Measurements from ENCODE around the gene DCLRE1B. TPM values are rescaled to one million over a fixed set of nuclear protein-coding genes. Genes with fewer than 3 reads are reported as not detected.
A peak's percentile ranks its signal among the peaks of the same experiment; 100 is the strongest.

The DCLRE1B gene
- total and polyA plus RNA-seq, 9 of the 15 experiments (the other 6 are each of a cell fraction or from before 2014, with no cell fraction given) = 10.6 to 28.8 (median 17.2) TPM

- TF ChIP-seq SRF (CRISPR knock-in tag; IDR thresholded peaks at IDR 0.05) (no peak), TAF7 (tag; IDR thresholded peaks at IDR 0.05) (no peak), CREB1 (IDR thresholded peaks at IDR 0.05) (peak; percentile 29; the same call in 1 of the 2 replicates), CREB1 (CRISPR knock-in tag; IDR thresholded peaks at IDR 0.05) (peak; percentile 53; the same call in 1 of the 2 replicates), CHCHD3 (CRISPR knock-in tag; IDR thresholded peaks at IDR 0.05) (no peak), ZNF589 (CRISPR knock-in tag; IDR thresholded peaks at IDR 0.05; ENCODE audit: low read depth) (peak; percentile 81; the same call in 1 of the 2 replicates), TAL1 (IDR thresholded peaks at IDR 0.05) (no peak), HMG20A (CRISPR knock-in tag; conservative IDR thresholded peaks at IDR 0.05) (no peak), ATF2 (CRISPR knock-in tag; IDR thresholded peaks at IDR 0.05) (peak; percentile 51; the same call in 1 of the 2 replicates), ZNF57 (CRISPR knock-in tag; IDR thresholded peaks at IDR 0.05) (no peak), PRDM10 (IDR thresholded peaks at IDR 0.05; ENCODE audit: partially characterized antibody) (peak; percentile 89), SIN3B (IDR thresholded peaks at IDR 0.05; ENCODE audit: low read depth) (no peak), EP400 (IDR thresholded peaks at IDR 0.05) (no peak), MCM3 (IDR thresholded peaks at IDR 0.05) (no peak), GTF2F1 (IDR thresholded peaks at IDR 0.05; ENCODE audit: low read depth, low read length) (no peak), BHLHE40 (IDR thresholded peaks at IDR 0.05; ENCODE audit: low read length) (peak; percentile 56), PPARD (CRISPR knock-in tag; IDR thresholded peaks at IDR 0.05) (no peak), BMI1 (IDR thresholded peaks at IDR 0.05; ENCODE audit: low read length) (no peak), CGGBP1 (CRISPR knock-in tag; IDR thresholded peaks at IDR 0.05) (no peak), ZNF280B (CRISPR knock-in tag; IDR thresholded peaks at IDR 0.05) (no peak), BRD4 (IDR thresholded peaks at IDR 0.05) (0 out of 2 replicates have a peak, but pooled peaks have one; percentile 17), MTA1 (IDR thresholded peaks at IDR 0.05; ENCODE audit: borderline replicate concordance) (no peak), MTA2 (IDR thresholded peaks at IDR 0.05; ENCODE audit: low read depth) (no peak)
These were observed 33.5 kb upstream of the DCLRE1B start, which contains the start of gene PTPN22 (continued) for GRCh38 chr1:113871597-113872113.

All from K562 (cell line).